Stimulated activated CD8-positive, alpha-beta memory T cell treated with anti-CD3 and anti-CD28 coated beads, Interleukin-15, amount 100 ng/mL, for 1 hour (primary cell): ENCODE results near the gene ANAPC2.

Experiments
- DNase-seq: peaks from one replicate; pipeline ENCODE4 v3.0.0-alpha.2; 2020; ENCODE audit warnings: low read depth

Gene ANAPC2

GRCh38 chr9:137175345-137175961 lies 12.9 kb downstream of the ANAPC2 start:
- no peak for DNase-seq

DNA sequence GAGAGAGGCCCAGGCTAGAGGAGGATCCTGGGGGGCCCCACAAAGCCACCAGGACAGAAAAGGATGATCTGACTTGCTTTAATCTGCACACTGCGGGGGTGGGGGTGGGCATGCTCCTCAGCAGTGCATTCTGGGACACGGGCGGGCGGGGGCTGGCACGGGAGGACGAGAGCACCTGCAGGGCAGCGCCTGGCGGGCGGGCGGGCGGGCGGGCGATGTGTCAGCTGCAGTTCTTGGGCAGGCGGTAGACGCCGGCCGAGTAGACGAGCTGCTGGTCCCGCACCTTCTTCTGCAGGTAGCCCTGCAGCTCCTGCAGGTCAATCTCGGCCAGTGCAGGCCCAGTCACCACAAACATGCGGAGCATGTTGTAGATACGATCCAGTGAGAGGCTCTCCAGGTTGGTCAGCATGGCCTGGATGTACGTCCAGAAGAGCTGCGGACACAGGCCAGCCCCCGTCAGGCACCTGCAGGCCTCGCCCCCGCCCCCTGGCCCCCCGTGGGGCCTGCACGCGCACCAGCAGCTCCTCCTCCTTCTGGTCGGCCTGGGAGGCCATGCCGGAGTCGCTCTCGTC lies 13.6 kb downstream of the ANAPC2 start:
- no peak for DNase-seq

- DNase-seq, result no peak
Observed at GRCh38 chr9:137173796-137174664, 14.3 kb downstream of the ANAPC2 start.

GRCh38 chr9:137172901-137173795 lies 15.2 kb downstream of the ANAPC2 start:
- no peak for DNase-seq

DNA sequence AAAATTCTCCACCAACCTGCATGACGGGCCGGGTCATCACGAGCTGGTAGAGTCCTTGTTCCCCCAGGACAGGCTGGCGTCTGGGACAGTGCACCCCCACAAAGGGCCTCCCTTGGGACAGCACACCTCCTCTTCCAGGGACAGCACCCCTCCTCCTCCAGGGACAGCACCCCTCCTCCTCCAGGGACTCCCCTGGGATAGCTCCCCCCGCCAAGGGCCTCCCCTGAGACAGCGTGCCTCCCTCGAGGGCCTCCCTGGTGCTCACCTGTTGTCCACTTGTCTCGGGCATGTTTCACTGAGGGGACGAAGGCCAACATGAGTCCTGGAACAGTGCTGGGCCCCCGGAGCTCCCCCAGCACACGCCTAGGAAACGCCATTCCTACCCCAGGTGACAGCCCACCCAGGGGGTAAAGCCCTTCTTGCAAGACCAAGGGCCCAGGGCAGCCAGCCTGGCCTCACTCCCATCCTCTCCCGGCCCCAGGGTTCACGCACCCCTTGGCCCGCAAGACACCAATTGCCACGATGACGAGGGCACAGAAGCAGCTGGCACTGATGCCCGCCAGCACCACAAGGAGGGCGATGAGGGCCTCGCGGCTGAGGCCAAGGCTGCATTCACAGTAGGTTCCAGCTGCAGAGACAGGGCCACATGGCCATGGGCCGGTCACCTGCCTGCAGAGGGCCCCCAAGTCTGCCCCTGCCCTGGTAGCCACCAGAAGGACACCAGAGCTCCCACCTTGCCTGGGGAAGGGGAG lies 17.0 kb downstream of the ANAPC2 start:
- DNase-seq, result no peak

DNA sequence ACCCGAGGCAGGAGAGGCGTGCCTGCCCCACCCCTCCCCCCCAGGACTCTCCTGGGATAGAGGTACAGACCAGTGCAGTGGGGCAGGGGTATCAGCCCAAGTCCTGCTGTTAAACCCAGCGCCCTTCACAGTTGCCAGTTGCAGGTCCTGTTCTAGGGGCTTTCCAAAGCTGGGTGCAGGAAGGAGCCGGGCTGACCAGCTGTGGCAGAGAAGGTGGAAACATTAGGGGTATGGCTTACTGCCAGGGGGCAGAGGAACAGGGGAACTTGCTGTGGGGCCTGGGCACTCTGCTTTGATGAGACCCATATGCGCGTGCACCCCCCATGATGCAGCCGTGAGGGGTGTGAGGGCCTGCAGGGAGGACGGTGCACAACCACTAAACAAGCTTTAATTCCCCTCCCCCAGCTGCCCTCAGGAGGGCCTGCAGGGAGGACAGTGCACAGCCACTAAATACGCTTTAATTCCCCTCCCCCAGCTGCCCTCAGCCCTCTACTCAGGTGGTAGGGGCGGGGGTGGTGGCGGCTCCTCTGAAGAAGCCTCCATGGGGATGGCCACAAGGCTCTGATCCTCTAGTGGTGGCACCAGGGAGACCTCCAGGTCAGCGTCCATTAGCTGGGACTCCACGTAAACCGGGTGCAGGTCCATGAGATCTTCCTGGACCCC lies 17.7 kb downstream of the ANAPC2 start:
- DNase-seq, result no peak

DNA sequence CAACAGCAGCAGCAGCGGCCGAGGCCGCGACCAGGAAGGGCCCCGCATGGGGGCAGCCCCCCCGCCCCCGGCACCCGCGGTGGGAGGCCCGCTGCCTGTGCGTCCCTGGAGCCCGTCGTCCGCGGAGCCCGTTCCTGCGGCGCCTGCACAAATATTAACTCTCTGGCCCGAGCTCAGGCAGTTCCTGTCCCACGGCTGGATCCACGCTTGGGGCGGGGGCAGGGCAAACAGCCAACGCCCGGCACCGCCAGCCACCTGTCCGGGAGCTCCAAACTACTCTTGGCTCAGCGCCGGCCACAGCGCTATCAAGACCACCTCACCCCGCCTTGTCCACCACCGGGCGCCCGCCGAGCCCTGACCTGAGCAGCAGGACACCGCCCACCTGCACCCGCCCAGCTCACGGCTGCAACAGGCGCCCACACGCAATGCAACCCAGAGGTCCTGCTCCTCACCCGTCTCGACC lies 18.4 kb downstream of the ANAPC2 start, which contains the start of gene LRRC26:
TSS of gene LRRC26 (minus strand) at position 156 of the 463 bp plus-strand sequence. CDS start at position 48, 108 bp downstream.
- DNase-seq, result no peak

DNA sequence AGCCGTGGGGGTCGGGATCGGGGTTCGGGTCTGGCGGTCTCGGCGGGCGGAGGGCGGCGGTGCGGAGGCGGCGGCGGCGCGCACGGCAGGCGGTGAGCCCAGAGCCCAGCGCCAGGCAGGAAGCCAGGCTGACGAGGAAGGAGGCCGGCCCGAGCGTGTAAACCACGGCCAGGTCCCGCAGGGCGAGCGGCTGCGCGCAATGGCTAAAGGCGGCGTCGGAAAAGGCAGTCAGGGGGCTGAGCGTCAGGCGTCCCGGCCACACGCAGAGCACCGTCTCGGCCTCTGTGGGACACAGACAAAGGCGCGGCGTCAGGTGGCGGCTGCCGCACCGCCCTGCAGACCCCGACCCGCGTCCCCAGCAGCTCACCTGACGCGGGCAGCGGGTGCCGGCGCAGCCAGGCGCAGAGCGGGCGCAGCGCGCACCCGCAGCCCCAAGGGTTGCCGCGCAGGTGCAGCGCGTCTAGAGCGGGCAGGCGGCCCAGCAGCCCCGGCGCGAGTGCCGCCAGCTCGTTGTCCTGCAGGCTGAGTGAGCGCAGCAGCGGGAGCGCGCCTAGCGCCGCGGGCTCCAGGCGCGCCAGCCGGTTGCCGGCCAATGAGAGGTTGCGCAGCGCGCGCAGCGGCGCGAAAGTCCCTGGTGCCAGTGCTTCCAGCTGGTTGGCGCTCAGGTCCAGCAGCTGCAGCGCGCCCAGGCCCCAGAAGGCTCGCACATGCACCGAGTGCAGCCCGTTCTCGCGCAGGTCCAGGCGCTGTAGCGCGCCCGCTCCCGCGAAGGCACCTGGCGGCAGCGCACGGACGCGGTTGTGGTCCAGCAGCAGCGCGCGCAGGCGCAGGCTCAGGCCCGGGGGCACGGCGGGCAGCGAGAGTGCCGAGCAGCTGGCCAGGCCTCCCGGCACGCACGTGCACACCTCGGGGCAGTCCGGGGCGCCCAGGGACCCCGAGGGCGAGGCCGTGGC lies 19.2 kb downstream of the ANAPC2 start:
- no peak for DNase-seq

DNA sequence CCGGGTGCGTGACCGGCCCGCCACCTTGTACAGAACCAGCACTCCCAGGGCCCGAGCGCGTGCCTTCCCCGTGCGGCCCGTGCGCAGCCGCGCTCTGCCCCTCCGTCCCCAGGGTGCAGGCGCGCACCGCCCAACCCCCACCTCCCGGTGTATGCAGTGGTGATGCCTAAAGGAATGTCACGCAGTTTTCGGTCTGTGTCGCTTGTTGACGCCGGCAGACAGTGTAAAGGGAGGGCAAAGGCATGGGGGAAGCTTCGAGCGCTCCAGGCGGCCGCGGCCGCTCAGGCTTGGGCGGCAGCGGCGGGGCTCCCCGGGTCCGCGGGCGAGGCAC lies 19.8 kb downstream of the ANAPC2 start:
- no peak for DNase-seq

DNA sequence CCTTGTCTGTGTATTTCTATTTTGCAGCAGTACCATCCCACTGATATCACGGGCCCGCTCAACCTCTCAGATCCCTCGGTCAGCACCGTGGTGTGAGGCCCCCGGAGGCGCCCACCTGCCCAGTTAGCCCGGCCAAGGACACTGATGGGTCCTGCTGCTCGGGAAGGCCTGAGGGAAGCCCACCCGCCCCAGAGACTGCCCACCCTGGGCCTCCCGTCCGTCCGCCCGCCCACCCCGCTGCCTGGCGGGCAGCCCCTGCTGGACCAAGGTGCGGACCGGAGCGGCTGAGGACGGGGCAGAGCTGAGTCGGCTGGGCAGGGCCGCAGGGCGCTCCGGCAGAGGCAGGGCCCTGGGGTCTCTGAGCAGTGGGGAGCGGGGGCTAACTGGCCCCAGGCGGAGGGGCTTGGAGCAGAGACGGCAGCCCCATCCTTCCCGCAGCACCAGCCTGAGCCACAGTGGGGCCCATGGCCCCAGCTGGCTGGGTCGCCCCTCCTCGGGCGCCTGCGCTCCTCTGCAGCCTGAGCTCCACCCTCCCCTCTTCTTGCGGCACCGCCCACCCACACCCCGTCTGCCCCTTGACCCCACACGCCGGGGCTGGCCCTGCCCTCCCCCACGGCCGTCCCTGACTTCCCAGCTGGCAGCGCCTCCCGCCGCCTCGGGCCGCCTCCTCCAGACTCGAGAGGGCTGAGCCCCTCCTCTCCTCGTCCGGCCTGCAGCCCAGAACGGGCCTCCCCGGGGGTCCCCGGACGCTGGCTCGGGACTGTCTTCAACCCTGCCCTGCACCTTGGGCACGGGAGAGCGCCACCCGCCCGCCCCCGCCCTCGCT lies 20.4 kb downstream of the ANAPC2 start:
- no peak for DNase-seq

DNA sequence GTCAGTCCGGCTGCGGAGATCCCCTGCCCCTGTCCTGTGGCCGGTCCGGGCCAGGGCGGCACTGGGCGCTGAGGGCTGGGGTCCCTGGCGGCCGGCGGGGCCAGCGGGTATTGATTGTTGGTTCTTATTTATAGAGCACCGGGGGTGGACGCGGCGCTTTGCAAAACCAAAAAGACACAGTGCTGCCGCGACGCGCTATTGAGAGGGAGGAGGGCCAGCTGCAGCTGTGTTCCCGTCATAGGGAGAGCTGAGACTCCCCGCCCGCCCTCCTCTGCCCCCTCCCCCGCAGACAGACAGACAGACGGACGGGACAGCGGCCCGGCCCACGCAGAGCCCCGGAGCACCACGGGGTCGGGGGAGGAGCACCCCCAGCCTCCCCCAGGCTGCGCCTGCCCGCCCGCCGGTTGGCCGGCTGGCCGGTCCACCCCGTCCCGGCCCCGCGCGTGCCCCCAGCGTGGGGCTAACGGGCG lies 21.0 kb downstream of the ANAPC2 start:
- DNase-seq, result no peak

DNA sequence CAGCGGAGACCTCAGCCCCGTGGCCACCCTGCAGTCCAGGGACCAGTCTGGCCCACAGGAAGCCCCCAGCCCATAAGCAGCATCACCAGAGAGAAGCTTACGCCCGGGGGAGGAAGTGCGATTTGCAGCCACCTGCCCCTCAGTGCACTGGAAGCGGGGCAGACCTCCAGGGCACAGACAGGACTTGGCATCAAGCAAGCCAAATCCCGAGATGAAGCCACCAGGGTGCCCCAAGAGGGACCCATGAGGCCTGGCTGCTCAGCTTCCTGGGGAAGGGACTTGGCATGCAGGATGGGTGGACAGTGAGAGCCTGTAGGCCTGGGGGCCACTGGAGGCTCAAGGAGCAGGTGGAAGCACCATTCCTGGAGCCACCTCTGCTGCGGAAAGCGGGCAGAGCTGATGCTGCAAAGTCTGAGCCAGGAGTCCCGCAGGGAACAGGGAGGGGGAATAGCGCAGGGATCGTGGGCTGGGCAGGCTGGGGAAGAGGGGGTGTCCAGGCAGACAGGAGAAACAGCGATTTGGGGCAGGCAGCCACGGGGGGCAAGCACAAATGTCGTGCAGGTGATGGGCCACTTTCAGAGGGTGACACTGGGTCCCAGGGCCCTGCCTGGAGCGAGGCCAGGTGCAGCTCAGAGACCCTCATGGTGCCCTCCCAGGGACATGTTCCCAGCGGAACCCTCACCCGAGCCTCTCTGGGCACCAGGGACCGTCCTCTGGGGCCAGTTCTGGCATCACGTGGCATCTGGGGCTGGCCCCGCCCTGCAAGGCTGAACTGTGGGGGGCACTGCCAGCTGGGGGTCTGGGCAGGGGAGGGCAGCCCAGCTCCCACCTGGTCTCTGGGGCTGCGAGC lies 21.8 kb downstream of the ANAPC2 start:
- DNase-seq, result no peak

GRCh38 chr9:137165250-137165836 lies 23.0 kb downstream of the ANAPC2 start:
- DNase-seq, result no peak

DNA sequence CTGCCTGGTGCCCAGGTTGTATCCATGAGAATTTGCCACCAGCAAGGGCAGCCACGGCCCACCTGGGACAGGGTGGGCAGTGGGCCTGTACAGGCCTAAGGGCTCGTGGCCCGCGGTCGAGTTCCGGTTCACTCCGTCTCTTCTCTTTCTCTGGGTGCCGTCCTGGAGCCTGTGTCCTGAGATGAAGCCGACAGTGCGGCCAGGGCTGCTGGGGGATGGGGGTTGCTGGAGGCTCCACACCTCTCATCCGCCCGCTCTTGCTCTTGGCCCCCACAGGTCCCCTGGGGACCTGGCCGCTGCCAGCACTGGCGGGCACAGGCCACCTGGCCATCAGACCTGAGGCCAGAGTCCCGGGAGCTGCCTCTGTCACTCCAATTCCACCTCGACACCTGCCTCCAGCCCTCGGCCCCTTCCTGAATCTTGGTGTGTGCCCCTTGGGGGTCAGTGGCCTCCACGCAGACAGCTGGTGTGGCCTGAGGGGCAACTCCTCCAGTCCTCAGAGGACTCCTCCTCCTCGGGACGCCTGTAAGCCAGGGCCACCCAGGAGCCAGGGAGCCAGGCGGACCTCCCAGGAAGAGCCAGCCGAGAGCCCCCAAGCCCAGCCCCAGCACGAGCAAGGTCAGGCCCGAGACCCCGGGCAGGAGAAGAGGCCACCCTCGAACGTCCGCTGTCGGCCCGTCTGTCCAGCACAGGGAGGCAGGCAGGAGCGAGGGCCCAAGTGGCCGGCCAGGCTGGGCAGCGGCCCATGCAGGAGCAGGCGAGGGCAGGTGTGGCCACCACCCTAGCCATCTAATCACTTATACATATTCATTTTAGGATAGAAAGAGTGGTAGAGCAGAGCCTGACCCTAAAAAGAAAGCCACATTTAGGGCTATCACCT lies 23.8 kb downstream of the ANAPC2 start:
- no peak for DNase-seq

- DNase-seq, result no peak
Observed at GRCh38 chr9:137163805-137164204, 24.6 kb downstream of the ANAPC2 start.

GRCh38 chr9:137163365-137163715 lies 25.0 kb downstream of the ANAPC2 start:
- no peak for DNase-seq
